CD4-positive, CD25-positive, alpha-beta regulatory T cell (primary cell): ENCODE results near the gene SCGB3A1. TPM values are rescaled to one million over a fixed set of nuclear protein-coding genes. Genes with fewer than 3 reads are reported as not detected.

ENCODE experiments used
- ATAC-seq, 2 donors: fragments of 150-1000 bp; cut with Tn5 transposase; one replicate each; pipeline ENCODE4 v1.10.0; 2021; ENCODE audit warnings: low read depth in 2 of 2, moderate number of reproducible peaks in 2 of 2, moderate library complexity in 1 of 2
- DNase-seq, 3 donors: peaks; one replicate each; pipeline versions ENCODE4 v3.0.0 to v3.0.0-alpha.2; 2012 to 2022; ENCODE audit warnings: mixed read lengths in 1 of 3
- H3K27ac ChIP-seq: one replicate; pipeline ENCODE4 v1.7.0; 2013; ENCODE audit warnings: mild to moderate bottlenecking, low read length; ENCODE audit not compliant: insufficient read depth, poor library complexity, severe bottlenecking
- H3K27me3 ChIP-seq: one replicate; pipeline ENCODE4 v1.7.0; 2013; ENCODE audit warnings: low read length; ENCODE audit not compliant: control insufficient read depth, insufficient read depth
- H3K36me3 ChIP-seq: one replicate; pipeline ENCODE4 v1.7.0; 2013; ENCODE audit warnings: mild to moderate bottlenecking, low read length, moderate library complexity; ENCODE audit not compliant: control insufficient read depth, insufficient read depth
- H3K4me1 ChIP-seq: 2 replicates; pipeline ENCODE4 v1.7.0; 2013; ENCODE audit warnings: mild to moderate bottlenecking, low read length; ENCODE audit not compliant: insufficient read depth, control insufficient read depth, poor library complexity, severe bottlenecking
- H3K4me3 ChIP-seq: one replicate; pipeline ENCODE4 v1.7.0; 2013; ENCODE audit warnings: low read depth, mild to moderate bottlenecking, low read length, moderate library complexity
- H3K9me3 ChIP-seq, 2 experiments: 1 replicate in 1 of 2; 2 replicates in 1 of 2; pipeline ENCODE4 v1.7.0; 2013; ENCODE audit warnings: low read length in 2 of 2, mild to moderate bottlenecking in 1 of 2, moderate library complexity in 1 of 2; ENCODE audit not compliant: control insufficient read depth in 2 of 2
- H3K27ac Mint-ChIP-seq, 3 donors: one replicate each; pipeline ENCODE4 v1.8.0; 2020 to 2022; ENCODE audit warnings: mild to moderate bottlenecking in 3 of 3, mixed read lengths in 3 of 3, moderate library complexity in 2 of 3
- H3K27me3 Mint-ChIP-seq: one replicate; pipeline ENCODE4 v1.8.0; 2022; ENCODE audit warnings: mild to moderate bottlenecking, mixed read lengths
- H3K36me3 Mint-ChIP-seq: one replicate; pipeline ENCODE4 v1.8.0; 2020; ENCODE audit warnings: mixed read lengths
- H3K4me1 Mint-ChIP-seq, 4 donors: one replicate each; pipeline ENCODE4 v1.8.0; 2020 to 2022; ENCODE audit warnings: mixed read lengths in 4 of 4, mild to moderate bottlenecking in 1 of 4
- H3K4me3 Mint-ChIP-seq, 4 donors: one replicate each; pipeline ENCODE4 v1.8.0; 2020 to 2022; ENCODE audit warnings: mild to moderate bottlenecking in 4 of 4, mixed read lengths in 4 of 4, moderate library complexity in 3 of 4
- H3K9me3 Mint-ChIP-seq, 7 donors: one replicate each; pipeline ENCODE4 v1.8.0; 2020 to 2022; ENCODE audit warnings: mixed read lengths in 7 of 7, mild to moderate bottlenecking in 3 of 7, moderate library complexity in 2 of 7
- polyA plus RNA-seq, 4 donors: library from polyadenylated mRNA; unstranded; fragments of 300-500 nt; fragmentation: Illumina TruSeq; gene quantifications; one replicate each; pipeline ENCODE4 v1.2.3, GENCODE V29; 2021
- total RNA-seq: library from RNA; stranded (reverse); gene quantifications from one replicate; pipeline ENCODE4 v1.2.3, GENCODE V29; 2022

Gene SCGB3A1
- total and polyA plus RNA-seq, 5 donors from 2014 or later = 0.49 TPM; not detected in 4

DNA sequence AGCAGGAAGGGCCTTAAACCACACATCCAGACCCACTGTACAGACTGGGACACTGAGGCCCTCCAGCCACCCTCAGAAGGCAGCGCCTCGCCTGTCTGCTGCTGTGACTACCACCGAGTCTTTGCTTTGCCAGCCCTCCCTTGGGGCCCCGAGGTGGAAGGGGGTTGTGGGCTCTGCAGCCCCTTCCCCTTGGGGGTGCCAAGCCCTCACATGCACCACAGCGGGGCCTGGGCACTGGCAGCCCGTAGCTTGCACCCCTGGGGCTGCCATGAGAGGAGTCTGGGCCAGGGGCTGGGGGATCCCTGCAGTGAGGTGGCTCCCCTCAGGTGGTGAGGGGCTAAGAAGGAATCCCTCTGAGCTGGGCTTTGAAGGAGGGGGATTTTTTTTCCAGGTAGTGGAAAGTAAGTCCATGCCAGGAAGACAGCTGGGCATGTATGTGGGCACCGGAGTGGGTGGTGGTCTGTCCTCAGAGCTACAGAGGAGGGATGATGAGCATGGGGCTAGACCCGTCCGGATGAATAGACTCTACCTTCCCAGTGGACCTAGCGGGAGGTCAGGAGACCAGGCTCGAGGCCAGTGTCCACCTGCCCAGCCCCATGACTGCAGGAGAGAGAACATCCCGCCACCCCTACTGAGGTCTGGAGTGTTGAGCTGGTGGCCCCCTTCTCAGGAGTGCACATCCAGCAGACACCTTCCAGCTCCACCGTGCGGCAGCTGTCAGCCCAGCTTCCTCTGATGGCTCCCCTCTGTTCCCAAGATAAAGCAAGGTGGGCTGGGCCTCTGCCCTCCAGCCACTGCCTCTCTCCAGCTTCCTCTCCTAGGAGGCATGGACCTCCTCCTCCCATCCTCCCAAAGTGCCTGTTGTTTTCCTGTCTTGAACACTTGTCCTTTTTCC lies 42.2 kb upstream of the SCGB3A1 start:
- peaks cover 0 to 4% (median 0%) of the 10 kb centered on the region in 7 donors for H3K9me3 Mint-ChIP-seq
- DNase-seq = no peak

GRCh38 chr5:180632768-180633167 lies 41.5 kb upstream of the SCGB3A1 start:
- Mint-ChIP-seq H3K27ac (no peak overlapping the region), H3K36me3 (peaks cover 4% of the 10 kb centered on the region), H3K4me1 (peaks cover 0 to 8% (median 0%) of the 10 kb centered on the region in 4 donors), H3K4me3 (no peak overlapping the region), H3K27me3 (no peaks in the 10 kb centered on the region), H3K9me3 (peaks cover 0 to 4% (median 0%) of the 10 kb centered on the region in 7 donors)
- Histone ChIP-seq H3K9me3 (no peaks in the 10 kb centered on the region), H3K36me3 (no peaks in the 10 kb centered on the region), H3K4me3 (no peak overlapping the region), H3K27me3 (no peaks in the 10 kb centered on the region), H3K4me1 (no peaks in the 10 kb centered on the region), H3K27ac (no peak overlapping the region)
- ATAC-seq = no peak
- no peak for DNase-seq

More for the DNA sequence above, 42.2 kb upstream of the SCGB3A1 start:
- Histone ChIP-seq H3K27ac (no peak overlapping the region), H3K27me3 (no peaks in the 10 kb centered on the region), H3K4me3 (no peak overlapping the region), H3K4me1 (no peaks in the 10 kb centered on the region), H3K9me3 (no peaks in the 10 kb centered on the region), H3K36me3 (no peaks in the 10 kb centered on the region)
- peaks cover 4% of the 10 kb centered on the region for H3K36me3 Mint-ChIP-seq
- H3K4me3 Mint-ChIP-seq = no peak overlapping the region
- no peaks in the 10 kb centered on the region for H3K27me3 Mint-ChIP-seq
- H3K4me1 Mint-ChIP-seq = peaks cover 0 to 9% (median 2%) of the 10 kb centered on the region in 4 donors
- ATAC-seq = no peak
- H3K27ac Mint-ChIP-seq = peak overlapping the region in 1 of 3 donors; percentile 20

DNA sequence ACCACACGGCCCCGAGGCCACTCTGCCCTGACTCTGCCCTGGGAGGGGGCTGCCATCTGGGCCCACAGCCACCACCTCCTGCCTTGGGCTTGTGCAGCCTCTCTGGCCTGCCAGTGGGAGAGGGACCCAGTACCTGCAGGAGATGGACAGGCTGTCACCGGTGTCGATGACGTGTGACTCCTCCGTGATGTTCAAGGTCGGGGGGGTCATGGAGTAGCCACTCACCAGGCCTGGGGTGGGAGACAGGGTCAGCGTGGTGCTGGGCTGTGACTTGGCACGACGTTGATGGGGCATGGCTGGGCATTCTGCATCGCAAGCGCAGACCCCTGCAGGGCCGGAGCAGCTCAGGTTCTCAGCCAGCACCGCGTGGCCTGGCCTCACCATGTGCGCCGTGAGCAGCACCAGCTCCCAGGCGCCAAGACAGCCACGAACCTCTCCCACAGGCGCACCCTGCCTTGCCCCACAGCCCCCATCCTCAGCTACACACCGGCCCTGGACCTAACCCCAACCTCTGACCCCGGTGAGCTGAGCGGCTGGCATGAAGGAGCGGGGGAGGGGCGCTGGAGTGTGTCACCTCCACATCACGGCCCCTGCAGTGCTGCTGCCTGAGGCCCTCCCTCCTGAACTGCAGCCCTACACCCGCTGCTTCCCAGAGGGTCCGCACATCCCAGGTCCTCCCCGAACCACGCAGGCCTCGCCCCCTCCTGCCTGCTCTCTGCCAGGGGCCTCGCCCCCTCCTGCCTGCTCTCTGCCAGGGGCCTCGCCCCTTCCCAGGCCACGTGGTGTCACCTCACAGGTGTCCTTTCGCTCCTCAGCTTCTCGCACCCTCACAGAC lies 40.5 kb upstream of the SCGB3A1 start:
- no peaks in the 10 kb centered on the region for H3K36me3 Mint-ChIP-seq
- H3K27me3 Mint-ChIP-seq = no peaks in the 10 kb centered on the region
- H3K27ac Mint-ChIP-seq = no peak overlapping the region
- peaks cover 0 to 5% (median 0%) of the 10 kb centered on the region in 4 donors for H3K4me1 Mint-ChIP-seq
- Histone ChIP-seq H3K4me3 (no peak overlapping the region), H3K27me3 (no peaks in the 10 kb centered on the region), H3K36me3 (no peaks in the 10 kb centered on the region), H3K9me3 (no peaks in the 10 kb centered on the region), H3K27ac (no peak overlapping the region), H3K4me1 (no peaks in the 10 kb centered on the region)
- ATAC-seq = no peak
- no peak for DNase-seq
- H3K9me3 Mint-ChIP-seq = peaks cover 0 to 2% (median 0%) of the 10 kb centered on the region in 7 donors
- no peak overlapping the region for H3K4me3 Mint-ChIP-seq

DNA sequence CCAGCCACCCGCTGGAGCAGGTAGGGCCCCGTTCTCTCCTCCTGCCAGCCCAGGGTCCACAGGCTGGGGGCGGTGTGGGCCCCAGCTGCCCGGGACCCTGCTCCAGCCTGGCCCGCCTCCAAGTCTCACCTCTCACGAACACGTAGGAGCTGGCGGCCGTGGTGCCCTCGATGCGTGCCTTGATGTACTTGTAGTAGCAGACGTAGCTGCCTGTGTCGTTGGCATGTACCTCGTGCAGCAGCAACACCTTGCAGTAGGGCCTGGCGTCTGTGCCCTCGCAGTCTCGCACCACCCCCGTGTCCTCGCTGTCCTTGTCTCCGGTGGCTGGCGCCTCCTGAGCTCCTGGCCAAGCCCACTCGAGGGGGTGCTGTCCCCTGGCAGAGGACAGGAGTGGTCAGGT lies 39.1 kb upstream of the SCGB3A1 start:
- no peaks in the 10 kb centered on the region for H3K36me3 Mint-ChIP-seq
- H3K27me3 Mint-ChIP-seq = no peaks in the 10 kb centered on the region
- no peak overlapping the region for H3K27ac ChIP-seq
- no peak overlapping the region for H3K4me3 Mint-ChIP-seq
- no peaks in the 10 kb centered on the region for H3K9me3 ChIP-seq
- ATAC-seq = no peak
- H3K36me3 ChIP-seq = no peaks in the 10 kb centered on the region
- peaks cover 0 to 2% (median 0%) of the 10 kb centered on the region in 7 donors for H3K9me3 Mint-ChIP-seq
- H3K4me3 ChIP-seq = no peak overlapping the region
- no peaks in the 10 kb centered on the region for H3K4me1 ChIP-seq
- no peak overlapping the region for H3K27ac Mint-ChIP-seq
- no peak for DNase-seq
- H3K27me3 ChIP-seq = no peaks in the 10 kb centered on the region
- H3K4me1 Mint-ChIP-seq = peaks cover 0 to 3% (median 0%) of the 10 kb centered on the region in 4 donors

- H3K4me3 ChIP-seq = no peak overlapping the region
- H3K27me3 Mint-ChIP-seq = no peaks in the 10 kb centered on the region
- H3K36me3 ChIP-seq = no peaks in the 10 kb centered on the region
- H3K4me3 Mint-ChIP-seq = no peak overlapping the region
- H3K36me3 Mint-ChIP-seq = no peaks in the 10 kb centered on the region
- DNase-seq = no peak
- peaks cover 0 to 6% (median 0%) of the 10 kb centered on the region in 4 donors for H3K4me1 Mint-ChIP-seq
- no peaks in the 10 kb centered on the region for H3K9me3 ChIP-seq
- ATAC-seq = no peak
- no peaks in the 10 kb centered on the region for H3K27me3 ChIP-seq
- H3K27ac Mint-ChIP-seq = no peak overlapping the region
- peaks cover 0 to 2% (median 0%) of the 10 kb centered on the region in 7 donors for H3K9me3 Mint-ChIP-seq
- H3K4me1 ChIP-seq = no peaks in the 10 kb centered on the region
- no peak overlapping the region for H3K27ac ChIP-seq
Measured at GRCh38 chr5:180629831-180630382, 38.6 kb upstream of the SCGB3A1 start.

GRCh38 chr5:180628827-180629750 lies 37.8 kb upstream of the SCGB3A1 start:
- H3K27me3 ChIP-seq = no peaks in the 10 kb centered on the region
- peaks cover 0 to 9% (median 0%) of the 10 kb centered on the region in 4 donors for H3K4me1 Mint-ChIP-seq
- no peak for DNase-seq
- no peaks in the 10 kb centered on the region for H3K4me1 ChIP-seq
- H3K27ac ChIP-seq = no peak overlapping the region
- no peak overlapping the region for H3K4me3 Mint-ChIP-seq
- ATAC-seq = no peak
- H3K27me3 Mint-ChIP-seq = no peaks in the 10 kb centered on the region
- no peaks in the 10 kb centered on the region for H3K9me3 ChIP-seq
- no peaks in the 10 kb centered on the region for H3K36me3 ChIP-seq
- no peak overlapping the region for H3K4me3 ChIP-seq
- no peak overlapping the region for H3K27ac Mint-ChIP-seq
- H3K9me3 Mint-ChIP-seq = peaks cover 0 to 1% (median 0%) of the 10 kb centered on the region in 7 donors
- no peaks in the 10 kb centered on the region for H3K36me3 Mint-ChIP-seq

DNA sequence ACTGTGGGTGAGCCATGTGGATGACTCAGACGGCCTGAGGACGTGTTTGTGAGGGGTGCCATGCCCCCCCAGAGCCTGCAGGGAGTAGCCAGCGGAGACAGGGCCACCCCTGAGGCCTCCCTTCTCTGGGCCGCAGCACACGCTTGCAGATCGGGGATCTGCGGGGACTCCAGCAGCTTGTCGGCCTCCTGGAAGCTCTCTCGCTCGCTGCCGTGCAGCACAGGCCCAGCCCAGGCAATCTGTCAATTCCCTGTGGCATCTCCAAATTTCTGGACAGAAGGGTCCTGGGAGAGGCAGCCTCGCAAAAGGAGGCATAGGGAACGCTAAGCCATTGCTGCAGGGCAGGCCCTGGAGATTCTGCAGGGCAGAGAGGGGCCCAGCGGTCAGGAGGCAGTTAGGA lies 36.9 kb upstream of the SCGB3A1 start:
- no peaks in the 10 kb centered on the region for H3K9me3 Mint-ChIP-seq
- no peak overlapping the region for H3K4me3 Mint-ChIP-seq
- H3K36me3 Mint-ChIP-seq = no peaks in the 10 kb centered on the region
- Histone ChIP-seq H3K4me1 (peaks cover 5% of the 10 kb centered on the region), H3K27me3 (no peaks in the 10 kb centered on the region), H3K4me3 (no peak overlapping the region), H3K9me3 (no peaks in the 10 kb centered on the region), H3K36me3 (no peaks in the 10 kb centered on the region), H3K27ac (no peak overlapping the region)
- H3K27me3 Mint-ChIP-seq = no peaks in the 10 kb centered on the region
- DNase-seq (no peak), ATAC-seq (no peak)
- H3K27ac Mint-ChIP-seq = no peak overlapping the region
- H3K4me1 Mint-ChIP-seq = peaks cover 0 to 14% (median 0%) of the 10 kb centered on the region in 4 donors
